GM12864 (cell line): Measurements from ENCODE around the gene IMPACT.

ENCODE experiments used
- DNase-seq: peaks from one replicate; pipeline ENCODE4 v3.0.0-alpha.2; 2011; ENCODE audit warnings: low read depth
- H3K4me3 ChIP-seq: 2 replicates; pipeline ENCODE4 v1.5.1; 2011; ENCODE audit warnings: mild to moderate bottlenecking, low read depth, low read length, control low read depth
- CTCF ChIP-seq: IDR thresholded peaks from 2 replicates; pipeline ENCODE4 v1.5.1; 2011; ENCODE audit warnings: low read depth, mild to moderate bottlenecking, moderate library complexity, low read length, control low read depth, inconsistent platforms; ENCODE audit errors: missing control alignments

The IMPACT gene

GRCh38 chr18:24486684-24487083, 60.2 kb downstream of the IMPACT start:
- no peak for TF ChIP-seq CTCF
- DNase-seq: no peak
- H3K4me3 ChIP-seq: no peak overlapping the region

GRCh38 chr18:24488824-24489493, 62.5 kb downstream of the IMPACT start:
- H3K4me3 ChIP-seq: no peak overlapping the region
- DNase-seq: no peak
- TF ChIP-seq CTCF: peak; percentile 60

- TF ChIP-seq CTCF: no peak
- H3K4me3 ChIP-seq: no peak overlapping the region
- DNase-seq: no peak
Observed at GRCh38 chr18:24490539-24490938, 64.1 kb downstream of the IMPACT start.

- DNase-seq: peak; percentile 48
- no peak overlapping the region; the same call in 1 of the 2 replicates for H3K4me3 ChIP-seq
- no peak for TF ChIP-seq CTCF
Observed at GRCh38 chr18:24491927-24492834, 65.7 kb downstream of the IMPACT start.

GRCh38 chr18:24494586-24494985, 68.1 kb downstream of the IMPACT start:
- H3K4me3 ChIP-seq: no peak overlapping the region
- TF ChIP-seq CTCF: no peak
- no peak for DNase-seq

- H3K4me3 ChIP-seq: no peak overlapping the region
- no peak for DNase-seq
- no peak for TF ChIP-seq CTCF
Observed at GRCh38 chr18:24497031-24497754, 70.7 kb downstream of the IMPACT start.
